Lung microvascular endothelial cell (primary cell): Measurements from ENCODE around the gene GCNT1. TPM values are rescaled to one million over a fixed set of nuclear protein-coding genes. Genes with fewer than 3 reads are reported as not detected.
A peak's percentile ranks its signal among the peaks of the same experiment; 100 is the strongest.
"Not testable (repeated sequence)": the region's sequence is repeated elsewhere in the genome, so short reads cannot be mapped to it uniquely, and the experiment has no call there.

Source experiments
- DNase-seq, 2 donors: peaks; one replicate each; pipeline versions ENCODE4 v3.0.0 to v3.0.0-alpha.2; 2010; ENCODE audit warnings: low read depth in 2 of 2
- total RNA-seq: library from RNA; depleted of rRNA; stranded (reverse); fragments of >200 nt; gene quantifications from 2 replicates; pipeline ENCODE4 v1.2.1, GENCODE V29; 2014

The GCNT1 gene
- total RNA-seq, 1 donor from 2014 or later: 11.1 TPM

- peak in 1 of 2 donors; percentile 16 for DNase-seq
Measured at GRCh38 chr9:76490249-76490990, 31.4 kb downstream of the GCNT1 start.

- not testable (repeated sequence) for DNase-seq
Measured at GRCh38 chr9:76491056-76491455, 32.1 kb downstream of the GCNT1 start.

- DNase-seq: not testable (repeated sequence)
Measured at GRCh38 chr9:76493496-76493895, 34.5 kb downstream of the GCNT1 start.

GRCh38 chr9:76500061-76500460 lies 41.1 kb downstream of the GCNT1 start:
- DNase-seq: no peak

GRCh38 chr9:76502746-76503145 lies 43.8 kb downstream of the GCNT1 start:
- no peak for DNase-seq

GRCh38 chr9:76510041-76510440 lies 51.1 kb downstream of the GCNT1 start:
- no peak for DNase-seq

GRCh38 chr9:76510446-76510845 lies 51.5 kb downstream of the GCNT1 start:
- DNase-seq: no peak

- DNase-seq: peak in 1 of 2 donors; percentile 10
Measured at GRCh38 chr9:76512826-76513225, 53.8 kb downstream of the GCNT1 start.

GRCh38 chr9:76516350-76516749 lies 57.4 kb downstream of the GCNT1 start:
- DNase-seq: peak; percentile 5 to 17

GRCh38 chr9:76516871-76517270 lies 57.9 kb downstream of the GCNT1 start:
- no peak for DNase-seq

- peak in 1 of 2 donors; percentile 21 for DNase-seq
Measured at GRCh38 chr9:76519075-76519835, 60.3 kb downstream of the GCNT1 start.

GRCh38 chr9:76521244-76521681 lies 62.3 kb downstream of the GCNT1 start:
- no peak for DNase-seq

- DNase-seq: no peak
Measured at GRCh38 chr9:76521906-76522305, 62.9 kb downstream of the GCNT1 start.

GRCh38 chr9:76523617-76524200 lies 64.7 kb downstream of the GCNT1 start:
- DNase-seq: not testable (repeated sequence)

- DNase-seq: no peak
Measured at GRCh38 chr9:76525196-76525595, 66.2 kb downstream of the GCNT1 start.

- no peak for DNase-seq
Measured at GRCh38 chr9:76526026-76526425, 67.0 kb downstream of the GCNT1 start.

- DNase-seq: no peak
Measured at GRCh38 chr9:76528056-76528455, 69.1 kb downstream of the GCNT1 start.

GRCh38 chr9:76528642-76529190 lies 69.7 kb downstream of the GCNT1 start:
- DNase-seq: no peak

- DNase-seq: no peak
Measured at GRCh38 chr9:76529653-76530052, 70.7 kb downstream of the GCNT1 start.

GRCh38 chr9:76530458-76531110 lies 71.6 kb downstream of the GCNT1 start:
- peak; percentile 36 to 50 for DNase-seq

GRCh38 chr9:76531231-76531780 lies 72.3 kb downstream of the GCNT1 start:
- DNase-seq: no peak
